Esophagus squamous epithelium (tissue), 5 donors: Measurements from ENCODE around the gene ALG13. TPM values are rescaled to one million over a fixed set of nuclear protein-coding genes. Genes with fewer than 3 reads are reported as not detected.

ENCODE experiments used
- DNase-seq: peaks from one replicate; lab custom pipeline; 2025; lab: John Stamatoyannopoulos, UW
- H3K27ac ChIP-seq, 4 donors: fragments of 200-600 bp; sonication (generic); one replicate each; pipeline ENCODE4 v1.5.1; 2016 to 2019; ENCODE audit warnings: mild to moderate bottlenecking in 1 of 4
- H3K27me3 ChIP-seq, 4 donors: fragments of 200-600 bp; sonication (generic); 1 replicate in 3 of 4; 2 replicates in 1 of 4; pipeline versions ENCODE4 v1.5.1 to v1.6.0; 2017 to 2021; ENCODE audit warnings: antibody characterized with exemption in 1 of 4
- H3K36me3 ChIP-seq, 3 donors: fragments of 200-600 bp; sonication (generic); one replicate each; pipeline ENCODE4 v1.5.1; 2016 to 2019
- H3K4me1 ChIP-seq, 3 donors: fragments of 200-600 bp; sonication (generic); one replicate each; pipeline ENCODE4 v1.5.1; 2017 to 2019
- H3K4me3 ChIP-seq, 4 donors: fragments of 200-600 bp; sonication (generic); 1 replicate in 3 of 4; 2 replicates in 1 of 4; pipeline ENCODE4 v1.5.1; 2016 to 2019; ENCODE audit warnings: mild to moderate bottlenecking in 2 of 4, moderate library complexity in 1 of 4
- H3K9me3 ChIP-seq, 3 donors: fragments of 200-600 bp; sonication (generic); one replicate each; pipeline ENCODE4 v1.5.1; 2016 to 2019
- POLR2A ChIP-seq, 4 donors: fragments of 450-650 bp; IDR thresholded peaks; one replicate each; pipeline ENCODE4 v1.6.1; 2017; ENCODE audit warnings: antibody characterized with exemption in 4 of 4, mild to moderate bottlenecking in 4 of 4, moderate library complexity in 3 of 4
- WGBS, 2 donors: methylation state at CpG; one replicate each; pipeline ENCODE4 v1.1.5; 2018; 5-methylcytosine and 5-hydroxymethylcytosine counted together
- intact Hi-C: fragments of 100-400 bp; cut with DNase I; formaldehyde crosslinking; loops from one replicate; pipeline ENCODE4 v1.15.0; 2022
- total RNA-seq, 4 donors: library from RNA; depleted of rRNA; stranded (reverse); fragments of >200 nt; gene quantifications; one replicate each; pipeline ENCODE4 v1.1.0, GENCODE V29; 2016
- TF ChIP-seq, protein P1 (sequence below), 6 experiments: fragments of 450-650 bp in 4 of 6; fragments of 200-600 bp in 2 of 6; sonication (generic) in 2 of 6; IDR thresholded peaks; one replicate each; pipeline ENCODE4 v1.5.1; 2016 to 2019; ENCODE audit warnings: antibody characterized with exemption in 6 of 6, mild to moderate bottlenecking in 4 of 6, moderate library complexity in 4 of 6
- donor health status: DM: yes; HTN: yes; CAD: no.

The ALG13 gene
- total RNA-seq, 4 donors from 2014 or later, result 42.5 to 51.7 (median 43.8) TPM

DNA sequence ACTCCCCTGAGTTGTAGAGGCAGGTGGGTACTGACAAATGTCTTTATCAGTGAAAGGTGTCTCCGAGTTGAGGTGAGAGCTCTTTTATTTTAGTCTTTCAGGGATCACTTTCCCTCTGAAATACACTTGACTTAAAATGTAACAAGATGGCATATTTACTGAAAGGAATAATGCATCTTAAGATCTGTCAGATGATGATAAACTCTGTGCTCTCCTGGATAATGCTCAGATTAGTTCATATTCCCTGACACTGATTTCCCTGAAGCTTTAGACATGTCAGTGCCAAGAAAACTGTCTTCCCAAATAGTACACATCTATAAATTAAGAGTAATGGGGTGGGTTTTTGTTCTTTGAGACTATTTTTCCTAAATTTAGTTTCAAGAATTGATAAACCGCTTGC is 75.5 kb downstream of the ALG13 start:
- peaks cover 0 to 5% (median 0%) of the 10 kb centered on the region in 3 donors for H3K9me3 ChIP-seq
- DNase-seq, result no peak
- no peaks in the 10 kb centered on the region for H3K4me1 ChIP-seq
- 86 to 91% methylated on average over 2 of the region's 2 CpGs for WGBS, 2 donors
- intact Hi-C loops, result no loop called here
- peaks cover 0 to 44% (median 0%) of the 10 kb centered on the region in 3 donors for H3K36me3 ChIP-seq
- no peaks in the 10 kb centered on the region for H3K27me3 ChIP-seq
- H3K4me3 ChIP-seq, result no peak overlapping the region
- TF ChIP-seq, protein P1, sequence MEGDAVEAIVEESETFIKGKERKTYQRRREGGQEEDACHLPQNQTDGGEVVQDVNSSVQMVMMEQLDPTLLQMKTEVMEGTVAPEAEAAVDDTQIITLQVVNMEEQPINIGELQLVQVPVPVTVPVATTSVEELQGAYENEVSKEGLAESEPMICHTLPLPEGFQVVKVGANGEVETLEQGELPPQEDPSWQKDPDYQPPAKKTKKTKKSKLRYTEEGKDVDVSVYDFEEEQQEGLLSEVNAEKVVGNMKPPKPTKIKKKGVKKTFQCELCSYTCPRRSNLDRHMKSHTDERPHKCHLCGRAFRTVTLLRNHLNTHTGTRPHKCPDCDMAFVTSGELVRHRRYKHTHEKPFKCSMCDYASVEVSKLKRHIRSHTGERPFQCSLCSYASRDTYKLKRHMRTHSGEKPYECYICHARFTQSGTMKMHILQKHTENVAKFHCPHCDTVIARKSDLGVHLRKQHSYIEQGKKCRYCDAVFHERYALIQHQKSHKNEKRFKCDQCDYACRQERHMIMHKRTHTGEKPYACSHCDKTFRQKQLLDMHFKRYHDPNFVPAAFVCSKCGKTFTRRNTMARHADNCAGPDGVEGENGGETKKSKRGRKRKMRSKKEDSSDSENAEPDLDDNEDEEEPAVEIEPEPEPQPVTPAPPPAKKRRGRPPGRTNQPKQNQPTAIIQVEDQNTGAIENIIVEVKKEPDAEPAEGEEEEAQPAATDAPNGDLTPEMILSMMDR (IDR thresholded peaks at IDR 0.05), result no peak
- TF ChIP-seq POLR2A (IDR thresholded peaks at IDR 0.05), result no peak
- H3K27ac ChIP-seq, result no peak overlapping the region

DNA sequence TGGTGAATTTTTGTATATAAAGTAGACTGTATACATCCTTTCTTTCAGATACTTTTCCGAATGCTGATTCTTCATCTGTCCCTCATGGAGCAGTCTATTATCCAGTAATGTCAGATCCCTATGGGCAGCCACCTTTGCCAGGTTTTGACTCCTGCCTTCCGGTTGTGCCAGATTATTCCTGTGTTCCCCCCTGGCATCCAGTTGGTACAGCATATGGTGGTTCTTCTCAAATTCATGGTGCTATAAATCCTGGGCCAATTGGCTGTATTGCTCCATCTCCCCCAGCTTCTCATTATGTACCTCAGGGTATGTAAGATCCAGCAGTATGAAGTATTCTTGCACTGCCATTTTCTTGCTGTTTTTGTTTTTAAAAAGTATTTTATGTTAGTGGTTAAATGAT is 78.7 kb downstream of the ALG13 start:
- TF ChIP-seq, protein P1 (IDR thresholded peaks at IDR 0.05), result no peak
- no peak for TF ChIP-seq POLR2A (IDR thresholded peaks at IDR 0.05)
- H3K27me3 ChIP-seq, result no peaks in the 10 kb centered on the region
- DNase-seq, result no peak
- H3K9me3 ChIP-seq, result no peaks in the 10 kb centered on the region
- intact Hi-C loops, result no loop called here
- H3K27ac ChIP-seq, result no peak overlapping the region
- peaks cover 0 to 22% (median 0%) of the 10 kb centered on the region in 3 donors for H3K36me3 ChIP-seq
- H3K4me1 ChIP-seq, result no peaks in the 10 kb centered on the region
- 78 to 91% methylated on average over 1 to 2 of the region's 2 CpGs for WGBS, 2 donors
- H3K4me3 ChIP-seq, result no peak overlapping the region

DNA sequence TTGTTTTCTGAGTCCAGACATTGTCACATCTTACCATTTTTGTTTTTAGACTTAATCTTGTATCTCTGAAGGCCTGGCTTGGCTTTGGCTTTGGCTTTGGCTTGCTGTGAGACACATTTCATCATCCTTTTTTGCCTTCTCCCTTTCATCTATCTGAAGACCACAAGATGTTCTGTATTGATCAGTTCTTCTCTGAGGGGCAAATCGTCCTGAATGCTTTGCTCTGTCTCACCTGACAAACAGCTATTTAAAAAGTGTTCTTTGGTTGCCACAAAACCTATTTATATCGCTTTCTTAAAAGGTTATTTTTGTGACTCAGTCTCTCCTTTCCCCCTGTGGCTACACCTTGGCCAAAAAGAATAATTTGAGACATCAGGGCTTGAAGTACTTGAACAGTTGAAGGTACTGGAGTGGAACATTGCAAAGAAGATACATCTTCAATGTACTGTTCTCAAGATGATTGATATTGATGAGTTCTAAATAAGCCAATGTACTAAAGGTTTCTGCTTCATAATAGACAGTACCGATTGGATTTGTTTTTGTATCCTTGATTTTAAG is 80.7 kb downstream of the ALG13 start:
- TF ChIP-seq POLR2A (IDR thresholded peaks at IDR 0.05), result no peak
- TF ChIP-seq, protein P1 (IDR thresholded peaks at IDR 0.05), result no peak
- Histone ChIP-seq H3K36me3 (peaks cover 0 to 34% (median 0%) of the 10 kb centered on the region in 3 donors), H3K9me3 (no peaks in the 10 kb centered on the region), H3K27ac (no peak overlapping the region), H3K27me3 (no peaks in the 10 kb centered on the region), H3K4me3 (no peak overlapping the region), H3K4me1 (no peaks in the 10 kb centered on the region)
- no peak for DNase-seq
- WGBS, 2 donors, result 53 to 84% methylated on average over 3 of the region's 3 CpGs
- intact Hi-C loops, result no loop called here

DNA sequence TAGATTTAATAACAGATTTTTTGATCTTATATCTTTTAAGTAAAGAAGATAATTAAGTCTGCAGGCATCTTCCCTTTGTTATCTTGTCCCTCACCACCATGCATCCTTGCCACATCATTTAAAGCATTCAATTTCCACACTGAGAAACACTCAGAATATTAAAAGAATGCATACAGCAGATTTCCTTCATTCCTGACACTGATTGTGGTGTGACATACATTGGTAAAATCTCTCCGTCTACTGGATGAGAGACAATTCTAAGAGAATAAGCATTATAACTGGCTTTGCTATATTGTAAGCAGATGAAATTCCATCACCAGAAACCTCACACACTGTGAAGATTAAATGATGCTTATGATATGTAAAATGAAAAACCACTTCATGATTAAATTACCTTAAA is 97.6 kb downstream of the ALG13 start:
- Histone ChIP-seq H3K4me1 (no peaks in the 10 kb centered on the region), H3K27me3 (no peaks in the 10 kb centered on the region), H3K27ac (no peak overlapping the region), H3K9me3 (no peaks in the 10 kb centered on the region), H3K36me3 (no peaks in the 10 kb centered on the region), H3K4me3 (no peak overlapping the region)
- TF ChIP-seq POLR2A (IDR thresholded peaks at IDR 0.05), result no peak
- TF ChIP-seq, protein P1 (IDR thresholded peaks at IDR 0.05), result no peak
- no peak for DNase-seq
- 83 to 93% methylated on average over 1 of the region's 1 CpG for WGBS, 2 donors
- intact Hi-C loops, result no loop called here

DNA sequence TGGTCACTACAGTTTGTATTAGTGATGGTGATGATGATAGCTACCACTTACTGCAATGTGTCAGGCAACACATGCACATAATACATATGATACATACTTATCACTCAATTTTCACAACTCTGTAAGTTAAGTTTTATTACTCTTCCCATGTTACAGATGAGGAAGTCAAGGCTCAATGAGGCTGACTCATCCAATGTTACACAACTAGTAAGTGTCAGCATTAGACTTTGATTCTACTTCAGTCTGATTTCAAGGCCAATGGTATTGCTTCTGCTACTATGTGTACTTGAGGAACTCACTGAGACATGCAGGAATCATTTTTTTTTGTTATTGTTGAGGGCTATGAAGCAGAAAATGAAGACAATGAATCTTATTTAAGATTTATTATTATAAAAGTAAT is 98.6 kb downstream of the ALG13 start:
- Histone ChIP-seq H3K9me3 (peaks cover 0 to under 1% (median 0%) of the 10 kb centered on the region in 3 donors), H3K36me3 (no peaks in the 10 kb centered on the region), H3K4me3 (no peak overlapping the region), H3K27me3 (no peaks in the 10 kb centered on the region), H3K4me1 (no peaks in the 10 kb centered on the region), H3K27ac (no peak overlapping the region)
- DNase-seq, result no peak
- TF ChIP-seq, protein P1 (IDR thresholded peaks at IDR 0.05), result no peak
- no peak for TF ChIP-seq POLR2A (IDR thresholded peaks at IDR 0.05)
- intact Hi-C loops, result no loop called here
